ENCODE results near the gene ITGAD.
A peak's percentile ranks its signal among the peaks of the same experiment; 100 is the strongest.

ITGAD gene

DNA sequence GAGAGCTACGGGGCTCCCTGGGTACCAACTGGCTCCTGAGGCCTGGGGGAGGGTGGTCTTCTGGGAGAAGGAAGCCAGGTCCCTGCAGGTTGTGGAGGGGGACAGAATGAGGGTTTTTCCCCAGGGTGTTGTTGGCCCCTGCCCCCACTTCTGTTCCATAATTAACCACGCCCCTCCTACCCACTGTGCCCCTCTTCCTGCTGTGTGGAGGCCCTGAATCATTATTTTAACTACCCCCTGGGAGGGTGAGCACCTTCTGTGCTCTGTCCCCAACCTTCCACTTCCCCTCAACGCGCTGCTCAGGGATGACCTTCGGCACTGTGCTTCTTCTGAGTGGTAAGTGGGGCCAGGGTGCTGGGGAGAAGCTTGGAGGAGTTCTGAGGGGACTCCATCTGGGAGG, at the start of gene ITGAD:
Gene ITGAD (plus strand): TSS at position 280 of the 400 bp plus-strand sequence. CDS start 26 bp downstream, at position 306.
- DNase-seq (ENCODE audit: low spot score), result no peak

DNA sequence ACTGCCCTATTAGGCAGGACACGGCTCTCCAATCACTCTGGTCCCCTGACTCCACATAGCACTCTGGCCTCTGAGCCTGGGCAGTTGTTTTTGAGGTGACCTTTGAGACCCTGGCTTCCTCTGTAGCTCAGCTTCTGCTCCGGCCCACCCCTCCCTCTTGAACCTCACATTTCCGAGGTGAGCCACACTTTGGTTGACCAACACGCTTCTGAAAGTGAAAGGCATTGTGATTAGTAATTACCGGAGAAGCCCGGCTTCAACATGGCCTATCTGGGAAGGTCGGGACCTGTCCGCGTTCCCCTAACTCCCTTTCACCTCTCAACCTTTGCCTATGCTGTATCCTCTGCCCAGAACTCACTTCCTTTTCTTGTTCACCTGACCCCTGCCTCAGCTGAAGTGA, 48.4 kb upstream of the ITGAD start:
- DNase-seq (ENCODE audit: low spot score), result no peak

DNA sequence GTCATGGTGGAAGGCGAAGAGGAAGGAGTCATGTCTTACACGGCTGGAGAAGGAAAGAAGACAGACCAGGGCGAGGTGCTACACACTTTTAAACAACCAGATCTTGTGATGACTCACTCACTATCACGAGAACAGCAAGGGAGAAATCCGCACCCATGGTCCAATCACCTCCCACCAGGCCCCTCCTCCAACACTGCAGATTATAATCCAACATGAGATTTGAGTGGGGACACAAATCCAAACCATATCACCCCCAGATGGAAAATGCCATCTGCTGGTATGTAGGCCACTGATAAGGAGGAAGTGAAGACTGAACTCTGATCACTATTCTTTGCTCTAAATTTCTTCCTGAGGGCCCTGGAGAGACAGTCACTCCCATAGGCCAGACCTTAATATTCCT, 45.7 kb upstream of the ITGAD start:
- no peak for DNase-seq (ENCODE audit: low spot score)

DNA sequence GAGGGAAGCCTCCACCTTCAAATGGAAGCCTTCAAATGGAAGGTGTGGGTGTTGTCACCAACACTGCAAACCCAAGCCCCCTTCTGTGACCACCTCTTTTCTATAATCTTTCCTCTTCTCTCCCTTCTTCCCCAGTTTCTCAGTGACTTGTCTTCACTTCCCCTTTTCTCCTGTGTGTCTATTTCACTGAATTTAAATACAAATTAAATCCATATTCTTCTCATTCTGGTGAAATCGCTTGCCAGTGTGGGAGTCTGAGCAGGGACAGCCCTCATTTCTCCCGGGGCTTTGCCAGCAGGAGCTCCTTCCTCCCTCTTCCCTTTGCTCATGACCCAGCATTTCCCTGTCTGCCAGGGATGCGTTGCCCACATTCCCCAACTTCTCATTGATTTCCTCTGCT, 44.6 kb upstream of the ITGAD start:
- no peak for DNase-seq (ENCODE audit: low spot score)

DNA sequence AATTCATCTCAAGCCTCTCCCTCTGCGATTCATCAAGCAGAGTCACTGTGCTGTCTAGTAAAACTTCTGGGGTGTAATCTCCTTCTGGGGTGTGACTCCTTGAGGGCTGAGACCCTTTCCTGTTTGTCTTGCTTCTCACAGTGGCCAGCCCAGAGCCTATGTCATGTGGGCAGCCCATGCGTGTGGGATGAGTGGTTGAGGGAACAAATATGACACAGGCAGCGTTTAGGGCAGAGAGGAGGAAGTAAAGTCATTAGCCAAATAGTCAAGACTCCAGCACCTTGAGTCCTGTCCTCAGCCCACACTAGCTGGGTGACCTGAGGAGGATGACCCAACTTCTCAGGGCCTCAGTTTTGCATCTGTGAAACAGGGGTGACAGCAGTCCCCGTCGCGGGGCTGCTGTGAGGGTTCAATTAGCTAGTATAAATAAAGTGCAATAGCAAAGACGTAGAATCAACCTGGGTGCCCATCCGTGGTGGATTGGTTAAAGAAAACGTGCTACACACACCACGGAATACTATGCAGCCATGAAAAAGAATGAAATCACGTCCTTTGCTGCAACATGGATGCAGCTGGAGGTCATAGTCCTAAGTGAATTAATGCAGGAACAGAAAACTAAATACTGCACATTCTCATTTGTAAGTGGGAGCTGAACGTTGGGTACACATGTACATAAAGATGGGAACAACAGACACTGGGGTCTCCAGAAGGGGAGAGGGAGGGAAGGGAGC, 42.7 kb upstream of the ITGAD start:
- no peak for DNase-seq (ENCODE audit: low spot score)

DNA sequence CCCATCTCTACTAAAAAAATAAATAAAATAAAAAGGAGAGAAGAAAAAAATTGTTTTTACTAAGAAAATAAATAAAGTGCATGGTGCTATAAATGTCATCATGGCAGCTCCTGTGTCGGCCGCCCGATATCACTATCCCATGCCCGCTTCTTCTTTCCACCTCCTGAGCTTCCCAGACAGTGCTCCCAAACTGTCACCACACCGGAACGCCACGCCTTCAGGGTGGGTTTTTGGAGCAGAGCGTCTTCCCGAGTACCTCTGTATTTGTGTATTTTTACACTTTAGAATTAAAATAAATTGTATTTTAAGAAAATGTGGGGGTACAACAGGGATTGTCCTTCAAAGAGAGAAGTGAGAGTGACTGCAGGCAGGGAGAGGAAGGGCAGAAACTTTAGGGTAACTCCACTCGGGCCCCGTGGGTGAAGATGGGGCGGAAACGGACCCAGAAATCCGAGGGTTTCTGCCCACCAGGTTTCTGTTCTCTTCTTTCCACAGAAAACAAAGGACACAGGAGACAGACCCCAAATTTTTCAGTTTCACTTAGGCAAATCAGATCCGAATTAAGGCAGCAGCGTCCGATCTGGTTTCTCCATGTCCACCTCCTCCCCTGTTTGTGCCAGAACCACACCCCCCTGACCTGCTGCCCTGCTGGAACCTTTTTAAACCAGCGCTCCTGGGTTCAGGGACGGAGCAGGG, 41.7 kb upstream of the ITGAD start:
- no peak for DNase-seq (ENCODE audit: low spot score)

DNA sequence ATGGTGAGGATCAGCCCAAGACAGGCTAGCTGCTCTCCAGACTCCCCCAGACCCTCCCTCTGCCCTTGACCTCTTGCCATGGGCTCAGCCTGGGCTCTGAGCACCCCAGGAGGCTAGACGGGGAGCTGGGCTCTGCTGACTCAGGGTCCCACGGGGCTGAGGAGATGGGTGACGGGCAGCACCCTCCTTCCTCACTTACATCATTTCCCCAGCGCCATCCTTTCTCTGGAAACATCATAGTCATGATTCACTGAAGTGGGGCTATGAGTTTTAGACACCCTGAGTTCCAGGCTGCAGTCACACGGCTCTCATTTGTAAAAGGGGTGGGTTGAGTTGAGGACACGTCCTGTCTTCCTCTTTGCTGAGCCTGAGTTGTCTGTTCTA, 41.2 kb upstream of the ITGAD start:
- no peak for DNase-seq (ENCODE audit: low spot score)

DNA sequence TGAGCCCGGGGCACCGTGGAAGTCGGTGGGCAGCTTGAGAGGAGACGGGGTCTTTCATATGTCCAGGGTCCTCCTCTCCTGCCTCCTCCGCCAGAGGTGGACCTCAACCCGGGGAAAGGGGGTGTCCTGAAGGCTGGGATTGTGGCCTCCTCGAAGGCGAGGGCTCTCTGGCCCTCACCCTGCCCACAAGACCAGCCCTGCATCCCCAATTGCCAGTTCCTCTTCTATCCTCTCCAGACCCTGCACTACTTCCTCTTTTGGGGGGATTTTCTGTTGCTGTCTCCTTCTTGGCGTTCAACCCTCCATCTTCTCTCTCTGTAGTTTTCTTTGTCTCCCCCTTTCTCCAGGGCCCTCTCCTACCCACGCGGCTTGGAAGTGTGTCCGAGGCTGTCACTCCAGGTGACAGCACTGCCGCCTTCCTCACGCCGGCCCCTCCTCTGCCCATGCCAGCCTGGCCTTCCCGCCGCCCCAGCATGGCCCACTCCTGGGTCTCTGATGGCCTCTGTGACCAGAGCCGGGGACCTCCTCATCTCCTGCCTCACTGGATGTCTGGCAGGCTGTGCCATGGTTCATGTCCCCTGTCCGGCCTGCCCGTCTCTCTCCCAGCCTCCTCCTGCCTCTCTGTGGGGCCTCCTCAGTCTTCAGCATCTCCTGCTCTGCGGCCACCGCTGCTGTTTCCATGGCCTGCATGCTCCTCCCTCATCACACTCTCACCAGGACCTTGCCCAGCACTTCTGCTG, 40.6 kb upstream of the ITGAD start:
- no peak for DNase-seq (ENCODE audit: low spot score)

DNA sequence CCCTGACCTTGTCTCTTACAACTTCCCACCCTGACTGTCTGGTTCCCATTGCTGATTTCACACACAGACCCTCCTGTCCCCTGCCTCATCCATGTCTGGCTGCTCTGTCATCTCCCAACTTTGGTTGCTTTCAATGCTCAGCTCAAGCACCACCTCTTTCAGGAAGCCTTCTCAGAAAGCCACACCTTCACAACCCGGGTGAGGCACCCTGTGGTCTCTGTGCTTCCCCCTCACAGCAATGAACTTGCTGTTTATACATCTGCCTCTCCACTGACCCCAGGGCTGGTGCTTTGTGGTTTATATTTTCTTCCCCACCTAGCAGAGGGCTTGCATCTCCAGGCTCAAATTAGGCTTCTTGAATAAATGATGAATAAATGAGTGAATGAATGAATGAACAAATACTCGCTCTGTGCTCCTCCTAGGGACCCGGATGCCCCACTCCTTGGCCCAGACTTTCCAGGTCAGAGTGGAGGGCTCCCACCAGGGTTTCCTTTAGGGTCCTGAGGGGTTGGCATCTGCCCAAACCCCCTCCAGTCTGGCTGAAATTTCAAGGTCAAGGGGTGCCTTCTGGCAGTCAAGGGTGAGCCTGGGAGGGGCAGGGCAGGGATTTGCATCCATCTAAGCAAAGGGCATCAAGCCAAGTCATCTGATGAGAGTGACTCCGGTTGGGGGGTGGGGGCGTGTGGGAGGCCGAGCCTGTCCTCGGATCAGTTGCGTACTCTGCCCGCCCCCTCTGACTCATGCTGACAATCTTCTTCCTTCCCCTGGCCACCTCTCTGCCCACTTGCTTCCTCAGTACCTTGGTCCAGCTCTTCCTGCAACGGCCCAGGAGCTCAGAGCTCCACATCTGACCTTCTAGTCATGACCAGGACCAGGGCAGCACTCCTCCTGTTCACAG, 38.5 kb upstream of the ITGAD start, which contains the start of gene ITGAX:
Gene ITGAX (plus strand): TSS at position 783 of the 898 bp plus-strand sequence. CDS start 79 bp downstream, at position 862.
- DNase-seq (ENCODE audit: low spot score), result peak; percentile 89

DNA sequence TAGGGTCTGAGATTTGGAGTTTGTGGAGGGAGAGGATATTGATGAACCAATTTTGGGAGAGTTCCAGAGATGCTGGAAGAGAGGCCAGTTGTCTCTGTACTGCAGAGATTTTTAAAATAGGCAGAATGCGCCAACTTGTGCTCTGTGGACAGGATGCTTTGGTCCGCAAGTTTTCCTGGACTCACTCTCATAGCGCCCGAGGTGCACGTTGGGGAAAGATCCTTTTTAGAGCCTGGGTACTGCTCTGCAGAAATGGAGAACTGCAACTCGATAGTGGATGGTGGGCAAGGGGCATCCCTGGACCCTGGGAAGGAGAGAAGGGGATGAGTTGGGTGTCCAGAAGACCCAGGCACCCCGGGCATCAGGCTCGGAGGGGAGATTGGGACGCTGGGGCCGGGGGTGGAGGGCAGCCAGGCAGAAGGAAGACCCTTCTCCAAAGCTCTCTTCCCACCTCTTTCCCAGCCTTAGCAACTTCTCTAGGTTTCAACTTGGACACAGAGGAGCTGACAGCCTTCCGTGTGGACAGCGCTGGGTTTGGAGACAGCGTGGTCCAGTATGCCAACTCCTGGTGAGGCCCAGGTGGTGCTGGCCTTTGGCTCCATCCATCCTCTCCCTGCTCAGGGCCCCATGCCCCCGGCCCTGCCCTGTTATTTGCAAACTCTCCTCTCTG, 37.6 kb upstream of the ITGAD start:
- DNase-seq (ENCODE audit: low spot score), result no peak

DNA sequence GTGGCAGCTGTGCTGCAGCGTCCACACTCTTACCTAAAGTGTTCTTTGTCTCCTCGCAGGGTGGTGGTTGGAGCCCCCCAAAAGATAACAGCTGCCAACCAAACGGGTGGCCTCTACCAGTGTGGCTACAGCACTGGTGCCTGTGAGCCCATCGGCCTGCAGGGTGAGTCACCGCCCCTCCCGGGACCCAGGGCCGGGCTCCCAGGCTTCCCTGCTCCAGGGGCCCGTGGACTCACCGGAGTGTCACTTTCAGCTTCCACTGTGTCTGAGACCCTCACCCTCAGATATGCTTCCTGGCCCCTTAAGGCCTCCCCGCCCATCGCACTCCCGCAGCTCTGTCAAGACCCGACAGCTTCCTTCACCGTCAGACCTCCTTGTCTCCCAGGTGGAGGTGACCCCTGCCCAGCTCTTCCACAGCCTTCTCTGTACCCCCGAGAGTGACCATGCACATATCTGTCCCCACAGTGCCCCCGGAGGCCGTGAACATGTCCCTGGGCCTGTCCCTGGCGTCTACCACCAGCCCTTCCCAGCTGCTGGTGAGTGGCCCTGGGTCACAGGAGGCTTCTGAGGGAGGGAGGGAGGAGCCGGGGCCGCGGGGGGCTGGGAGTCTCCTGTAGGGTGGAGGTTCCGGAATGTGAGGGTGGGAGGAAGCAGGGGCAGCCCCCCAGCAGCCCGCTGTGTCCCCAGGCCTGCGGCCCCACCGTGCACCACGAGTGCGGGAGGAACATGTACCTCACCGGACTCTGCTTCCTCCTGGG, 36.4 kb upstream of the ITGAD start:
- no peak for DNase-seq (ENCODE audit: low spot score)

DNA sequence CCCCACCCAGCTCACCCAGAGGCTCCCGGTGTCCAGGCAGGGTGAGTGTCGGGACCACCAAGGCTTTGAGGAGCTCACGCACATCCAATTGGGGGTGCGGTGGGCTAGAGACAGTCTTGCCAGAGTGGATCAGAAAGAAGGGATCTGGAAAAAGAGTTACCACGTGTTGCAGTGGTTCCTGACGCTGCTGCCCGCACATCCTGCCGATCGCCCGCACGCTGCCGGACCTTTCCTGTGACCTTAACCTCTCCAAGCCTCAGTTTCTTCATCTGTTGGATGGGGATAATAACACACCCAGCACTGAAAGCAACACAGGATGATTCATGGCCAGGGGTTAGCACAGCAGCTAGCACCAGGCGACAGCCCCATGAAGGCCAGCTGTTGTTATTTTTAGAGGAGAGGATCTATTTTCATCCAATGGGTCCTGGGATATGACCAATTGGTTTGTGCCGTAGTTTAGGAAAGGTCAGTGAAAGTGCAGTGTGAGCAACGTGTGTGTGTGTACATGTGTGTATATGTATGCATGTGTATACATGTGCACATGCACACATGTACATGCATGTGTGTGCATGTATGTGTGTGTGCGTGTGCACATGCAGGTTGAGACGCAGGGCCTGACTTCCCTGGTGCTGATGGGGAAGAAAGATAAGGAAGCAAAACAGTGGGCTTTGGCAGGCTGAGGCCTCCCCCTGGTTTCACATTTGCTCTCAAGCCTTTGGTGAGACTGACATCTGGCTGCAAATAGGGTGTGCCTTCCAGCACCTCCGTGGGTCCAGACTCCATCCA, 35.6 kb upstream of the ITGAD start:
- DNase-seq (ENCODE audit: low spot score), result no peak

DNA sequence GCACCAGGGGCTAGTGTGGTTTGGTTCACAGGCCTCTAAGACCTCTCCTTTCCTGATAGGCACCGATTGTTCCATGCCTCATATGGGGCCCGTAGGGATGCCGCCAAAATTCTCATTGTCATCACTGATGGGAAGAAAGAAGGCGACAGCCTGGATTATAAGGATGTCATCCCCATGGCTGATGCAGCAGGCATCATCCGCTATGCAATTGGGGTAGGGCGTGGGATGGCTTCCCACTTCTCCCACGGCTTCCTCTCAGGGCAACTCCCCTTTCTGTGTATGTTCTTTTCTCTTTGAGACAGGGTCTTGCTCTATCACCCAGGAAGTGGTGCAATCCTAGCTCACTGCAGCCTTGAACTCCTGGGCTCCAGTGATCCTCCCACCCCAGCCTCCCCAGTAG, 32.9 kb upstream of the ITGAD start:
- no peak for DNase-seq (ENCODE audit: low spot score)

DNA sequence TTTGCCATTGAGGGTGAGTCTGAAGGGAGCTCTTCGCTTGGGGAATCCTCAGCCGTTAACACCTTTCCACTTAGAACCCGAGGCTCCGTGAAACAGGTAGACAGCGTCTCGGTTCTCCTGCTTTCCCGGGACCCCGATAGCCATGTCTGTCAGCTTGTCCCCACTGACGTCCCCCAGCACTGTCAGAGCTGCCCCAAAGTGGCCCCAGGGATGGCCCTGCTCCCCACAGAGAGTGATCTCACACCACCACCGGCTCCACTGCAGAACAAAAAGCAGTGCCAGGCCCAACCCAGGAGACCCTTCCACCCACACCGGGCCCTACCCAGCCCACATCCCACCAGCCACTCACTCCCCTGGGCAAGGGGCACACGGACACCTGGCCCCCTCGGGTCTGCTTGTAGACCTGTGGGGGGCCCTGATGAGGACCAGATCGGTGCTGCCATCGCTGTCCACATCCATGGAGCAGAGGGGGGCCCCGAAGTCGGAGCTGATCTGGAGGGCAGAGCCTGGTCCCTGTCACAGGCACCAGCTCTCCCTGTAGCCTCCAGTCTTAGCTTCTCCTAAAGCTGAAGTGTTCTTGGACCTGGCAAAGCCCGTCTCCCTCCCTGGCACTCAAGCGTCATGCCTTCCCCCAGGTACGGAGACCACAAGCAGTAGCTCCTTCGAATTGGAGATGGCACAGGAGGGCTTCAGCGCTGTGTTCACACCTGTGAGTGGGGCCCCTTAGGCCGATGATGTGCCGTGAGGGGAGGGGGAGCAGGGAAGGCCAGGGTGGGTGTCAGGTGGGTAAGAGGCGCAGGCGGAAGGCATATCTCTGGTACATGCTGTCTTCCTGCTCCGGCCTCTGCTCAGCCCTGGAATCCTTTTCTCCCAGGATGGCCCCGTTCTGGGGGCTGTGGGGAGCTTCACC, 31.7 kb upstream of the ITGAD start:
- no peak for DNase-seq (ENCODE audit: low spot score)

DNA sequence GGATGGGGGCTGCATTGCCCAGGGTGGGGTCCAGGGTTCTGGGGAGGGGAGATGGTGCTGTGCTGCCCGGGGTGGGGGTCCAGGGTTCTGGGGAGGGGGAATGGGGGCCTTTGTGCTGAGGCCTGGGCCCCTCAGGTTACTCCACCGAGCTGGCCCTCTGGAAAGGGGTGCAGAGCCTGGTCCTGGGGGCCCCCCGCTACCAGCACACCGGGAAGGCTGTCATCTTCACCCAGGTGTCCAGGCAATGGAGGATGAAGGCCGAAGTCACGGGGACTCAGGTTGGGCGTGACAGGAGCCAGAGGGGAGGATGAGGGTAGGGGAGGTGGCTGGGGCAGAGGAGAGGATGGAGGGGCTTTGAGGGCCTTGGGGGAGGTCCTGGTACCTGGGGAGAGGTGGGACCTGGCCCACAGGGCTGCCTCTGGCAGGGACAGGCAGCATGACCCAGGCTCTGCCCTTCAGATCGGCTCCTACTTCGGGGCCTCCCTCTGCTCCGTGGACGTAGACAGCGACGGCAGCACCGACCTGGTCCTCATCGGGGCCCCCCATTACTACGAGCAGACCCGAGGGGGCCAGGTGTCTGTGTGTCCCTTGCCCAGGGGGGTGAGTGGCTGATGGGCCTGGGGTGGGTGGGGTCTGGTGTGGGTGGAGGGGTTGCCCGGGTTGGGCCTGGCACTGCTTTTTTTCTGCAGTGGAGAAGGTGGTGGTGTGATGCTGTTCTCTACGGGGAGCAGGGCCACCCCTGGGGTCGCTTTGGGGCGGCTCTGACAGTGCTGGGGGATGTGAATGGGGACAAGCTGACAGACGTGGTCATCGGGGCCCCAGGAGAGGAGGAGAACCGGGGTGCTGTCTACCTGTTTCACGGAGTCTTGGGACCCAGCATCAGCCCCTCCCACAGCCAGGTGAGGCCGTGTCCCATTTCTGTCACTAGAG, 30.4 kb upstream of the ITGAD start:
- DNase-seq (ENCODE audit: low spot score), result no peak

DNA sequence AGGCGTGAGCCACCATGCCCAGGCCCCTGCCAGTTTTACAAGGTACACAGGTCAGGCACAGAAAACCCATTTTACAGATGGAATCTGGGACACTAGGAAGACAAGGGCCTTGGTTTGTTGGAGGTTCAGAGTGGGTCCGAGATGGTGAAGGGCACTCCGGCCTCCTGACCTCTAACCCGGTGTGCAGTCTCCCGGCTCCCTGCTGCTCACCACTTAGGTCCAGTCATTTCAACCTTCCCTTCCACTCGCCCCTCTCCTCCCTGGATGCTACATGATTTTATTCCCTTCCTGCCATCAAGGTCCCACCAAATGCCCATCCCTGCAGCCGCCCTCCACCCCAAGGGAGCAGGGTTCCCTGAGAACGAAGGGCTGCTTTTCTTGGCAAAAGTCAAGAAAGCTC, 29.4 kb upstream of the ITGAD start:
- DNase-seq (ENCODE audit: low spot score), result no peak

DNA sequence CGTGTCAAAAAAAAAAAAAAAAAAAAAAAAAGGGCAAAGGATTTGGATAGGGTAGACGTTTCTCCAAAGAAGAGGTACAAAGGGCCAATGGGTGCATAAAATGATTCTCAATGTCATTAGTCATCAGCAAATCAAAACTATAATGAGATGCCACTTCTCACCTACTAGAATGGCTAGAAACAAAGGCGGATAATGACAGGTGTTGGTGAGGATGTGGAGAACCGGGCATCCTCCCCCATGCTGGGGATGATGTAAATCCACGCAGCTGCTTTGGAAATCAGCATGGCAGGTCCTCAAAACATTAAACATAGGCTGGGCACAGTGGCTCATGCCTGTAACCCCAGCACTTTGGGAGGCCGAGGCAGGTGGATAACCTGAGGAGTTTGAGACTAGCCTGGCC, 28.7 kb upstream of the ITGAD start:
- no peak for DNase-seq (ENCODE audit: low spot score)
